ENCODE measurements around the gene KIF6. TPM values are rescaled to one million over a fixed set of nuclear protein-coding genes. Genes with fewer than 3 reads are reported as not detected.

KIF6 gene
- total and polyA plus RNA-seq, 2 of the 8 experiments (the other 6 are each of a cell fraction or from before 2014, with no cell fraction given), result 0.53 to 0.65 TPM

GRCh38 chr6:39302669-39303424 lies 422.4 kb downstream of the KIF6 start (continued):
- TF ChIP-seq KDM4A (IDR thresholded peaks at IDR 0.05; ENCODE audit: low read depth, low read length, severe bottlenecking), result no peak
- no peak for TF ChIP-seq YY1 (IDR thresholded peaks at IDR 0.05; ENCODE audit: low read depth, low read length)
- no peak for TF ChIP-seq NANOG (IDR thresholded peaks at IDR 0.05; ENCODE audit: insufficient read depth, low read depth, low read length, poor library complexity, severe bottlenecking)
- TF ChIP-seq RNF2 (IDR thresholded peaks at IDR 0.05; ENCODE audit: borderline replicate concordance, low read depth, low read length, missing control alignments, poor library complexity, severe bottlenecking), result no peak
- TF ChIP-seq TAF1 (IDR thresholded peaks at IDR 0.05; ENCODE audit: low read depth, low read length), result no peak
- no peak for TF ChIP-seq SUZ12 (IDR thresholded peaks at IDR 0.05; ENCODE audit: low read length)
- no peak for TF ChIP-seq ZNF274 (IDR thresholded peaks at IDR 0.05; ENCODE audit: borderline replicate concordance, extremely low read depth, low read length)
- no peak for TF ChIP-seq EZH2 (IDR thresholded peaks at IDR 0.05; ENCODE audit: low read depth, low read length, severe bottlenecking)
- TF ChIP-seq POLR2AphosphoS5 (IDR thresholded peaks at IDR 0.05; ENCODE audit: low read depth, low read length), result no peak
- TF ChIP-seq NRF1 (IDR thresholded peaks at IDR 0.05; ENCODE audit: low read depth, low read length), result no peak
- TF ChIP-seq SP2 (IDR thresholded peaks at IDR 0.05; ENCODE audit: low read length), result no peak
- peak; percentile 28; the same call in 1 of the 2 replicates for TF ChIP-seq MAX (IDR thresholded peaks at IDR 0.05)
- TF ChIP-seq TEAD4 (IDR thresholded peaks at IDR 0.05; ENCODE audit: low read depth, low read length), result 0 out of 2 replicates have a peak, but pooled peaks have one; percentile 45
- no peak for TF ChIP-seq CHD1 (IDR thresholded peaks at IDR 0.05; ENCODE audit: low read depth, low read length)
- no peak for TF ChIP-seq PHF8 (conservative IDR thresholded peaks at IDR 0.05; ENCODE audit: low read depth, low read length)
- TF ChIP-seq SIX5 (IDR thresholded peaks at IDR 0.05; ENCODE audit: low read depth, low read length), result no peak
- TF ChIP-seq SAP30 (IDR thresholded peaks at IDR 0.05; ENCODE audit: insufficient read depth, insufficient replicate concordance, low read length), result no peak
- TF ChIP-seq, protein P1, sequence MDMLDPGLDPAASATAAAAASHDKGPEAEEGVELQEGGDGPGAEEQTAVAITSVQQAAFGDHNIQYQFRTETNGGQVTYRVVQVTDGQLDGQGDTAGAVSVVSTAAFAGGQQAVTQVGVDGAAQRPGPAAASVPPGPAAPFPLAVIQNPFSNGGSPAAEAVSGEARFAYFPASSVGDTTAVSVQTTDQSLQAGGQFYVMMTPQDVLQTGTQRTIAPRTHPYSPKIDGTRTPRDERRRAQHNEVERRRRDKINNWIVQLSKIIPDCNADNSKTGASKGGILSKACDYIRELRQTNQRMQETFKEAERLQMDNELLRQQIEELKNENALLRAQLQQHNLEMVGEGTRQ (IDR thresholded peaks at IDR 0.05; ENCODE audit: low read length), result no peak
- TF ChIP-seq CHD2 (IDR thresholded peaks at IDR 0.05; ENCODE audit: low read length), result 0 out of 2 replicates have a peak, but pooled peaks have one; percentile 53
- peak; percentile 87 for TF ChIP-seq CEBPB (IDR thresholded peaks at IDR 0.05; ENCODE audit: low read depth, low read length)
- TF ChIP-seq POU5F1 (IDR thresholded peaks at IDR 0.05; ENCODE audit: low read depth, low read length), result no peak
- TF ChIP-seq HDAC2 (IDR thresholded peaks at IDR 0.05; ENCODE audit: borderline replicate concordance in 1 of 2, low read depth in 2 of 2, low read length in 2 of 2), result peak in 1 of 2 experiments; percentile 87; a peak in 1 of 4 replicates
- no peak for TF ChIP-seq TCF12 (IDR thresholded peaks at IDR 0.05; ENCODE audit: low read depth, low read length)

All from H1 (cell line).